Astrocyte of the cerebellum (primary cell): ENCODE results near the gene TMEM50B.

Source experiments
- DNase-seq: peaks from one replicate; pipeline ENCODE4 v3.0.0-alpha.2; 2011; ENCODE audit warnings: low read depth
- H3K4me3 ChIP-seq: 2 replicates; pipeline ENCODE4 v1.5.1; 2011; ENCODE audit warnings: mild to moderate bottlenecking, low read depth, low read length, moderate library complexity
- in situ Hi-C: cut with HindIII; loops from 2 replicates; pipeline ENCODE4 v1.10.0; 2017; ENCODE audit warnings: low sequenced_read_pairs
- TF ChIP-seq, protein P1 (sequence below): IDR thresholded peaks from 2 replicates; pipeline ENCODE4 v1.5.1; 2012; ENCODE audit warnings: low read length, low read depth, moderate library complexity, mild to moderate bottlenecking; ENCODE audit errors: missing control alignments

TMEM50B gene

DNA sequence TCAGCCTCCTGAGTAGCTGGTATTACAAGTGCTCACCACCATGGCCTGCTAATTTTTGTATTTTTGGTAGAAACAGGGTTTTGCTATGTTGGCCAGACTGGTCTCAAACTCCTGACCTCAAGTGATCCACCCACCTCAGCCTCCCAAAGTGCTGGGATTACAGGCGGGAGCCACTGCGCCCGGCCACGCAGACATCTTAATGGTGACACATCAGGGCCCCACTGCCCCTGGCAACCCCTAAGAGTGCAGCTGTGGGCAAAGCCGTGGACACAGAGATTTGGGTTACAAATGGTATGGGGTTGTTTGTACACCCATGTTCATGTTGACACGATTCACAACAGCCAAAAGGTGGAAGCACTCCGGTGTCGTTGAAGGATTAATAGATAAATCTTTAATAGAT is 46.8 kb downstream of the TMEM50B start:
- in situ Hi-C loops = no loop called here
- TF ChIP-seq, protein P1, sequence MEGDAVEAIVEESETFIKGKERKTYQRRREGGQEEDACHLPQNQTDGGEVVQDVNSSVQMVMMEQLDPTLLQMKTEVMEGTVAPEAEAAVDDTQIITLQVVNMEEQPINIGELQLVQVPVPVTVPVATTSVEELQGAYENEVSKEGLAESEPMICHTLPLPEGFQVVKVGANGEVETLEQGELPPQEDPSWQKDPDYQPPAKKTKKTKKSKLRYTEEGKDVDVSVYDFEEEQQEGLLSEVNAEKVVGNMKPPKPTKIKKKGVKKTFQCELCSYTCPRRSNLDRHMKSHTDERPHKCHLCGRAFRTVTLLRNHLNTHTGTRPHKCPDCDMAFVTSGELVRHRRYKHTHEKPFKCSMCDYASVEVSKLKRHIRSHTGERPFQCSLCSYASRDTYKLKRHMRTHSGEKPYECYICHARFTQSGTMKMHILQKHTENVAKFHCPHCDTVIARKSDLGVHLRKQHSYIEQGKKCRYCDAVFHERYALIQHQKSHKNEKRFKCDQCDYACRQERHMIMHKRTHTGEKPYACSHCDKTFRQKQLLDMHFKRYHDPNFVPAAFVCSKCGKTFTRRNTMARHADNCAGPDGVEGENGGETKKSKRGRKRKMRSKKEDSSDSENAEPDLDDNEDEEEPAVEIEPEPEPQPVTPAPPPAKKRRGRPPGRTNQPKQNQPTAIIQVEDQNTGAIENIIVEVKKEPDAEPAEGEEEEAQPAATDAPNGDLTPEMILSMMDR = no peak
- DNase-seq = no peak
- H3K4me3 ChIP-seq = no peak overlapping the region

DNA sequence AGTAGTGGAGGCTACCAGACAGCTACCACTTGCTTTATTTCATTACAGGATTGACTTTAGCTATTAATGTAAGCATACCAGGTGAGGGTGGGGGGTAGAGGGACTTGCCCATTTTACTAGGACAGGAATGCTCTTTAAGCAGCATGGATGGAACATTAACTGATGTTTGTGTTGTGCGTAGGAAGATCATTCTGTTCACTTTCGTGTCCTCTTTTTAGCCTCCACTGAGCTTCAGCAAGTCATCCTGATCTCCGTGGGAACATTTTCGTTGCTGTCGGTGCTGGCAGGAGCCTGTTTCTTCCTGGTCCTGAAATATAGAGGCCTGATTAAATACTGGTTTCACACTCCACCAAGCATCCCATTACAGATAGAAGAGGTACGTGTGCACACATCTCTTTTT is 47.3 kb downstream of the TMEM50B start:
- no peak for DNase-seq
- in situ Hi-C loops = no loop called here
- no peak overlapping the region for H3K4me3 ChIP-seq
- TF ChIP-seq, protein P1 = no peak

DNA sequence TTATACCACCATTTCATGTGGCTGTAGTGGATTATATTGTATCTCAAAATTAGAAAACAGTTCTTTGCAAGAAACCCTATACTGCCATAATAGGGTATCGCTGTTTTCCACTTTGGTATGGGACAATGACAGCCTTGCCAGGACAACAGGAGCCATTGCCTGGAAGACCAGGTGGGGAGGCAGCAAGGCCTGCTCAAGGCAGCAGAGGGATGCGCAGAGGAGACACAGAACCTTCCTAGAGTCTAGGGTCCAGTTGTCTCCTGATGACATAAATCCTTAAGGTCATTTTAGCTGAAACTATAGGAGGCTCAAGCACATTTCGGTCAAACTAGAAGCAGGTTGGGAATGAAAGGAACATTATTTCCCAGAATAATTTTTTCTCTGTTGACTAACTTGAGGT is 48.9 kb downstream of the TMEM50B start:
- in situ Hi-C loops = no loop called here
- DNase-seq = no peak
- H3K4me3 ChIP-seq = no peak overlapping the region
- TF ChIP-seq, protein P1 = no peak

DNA sequence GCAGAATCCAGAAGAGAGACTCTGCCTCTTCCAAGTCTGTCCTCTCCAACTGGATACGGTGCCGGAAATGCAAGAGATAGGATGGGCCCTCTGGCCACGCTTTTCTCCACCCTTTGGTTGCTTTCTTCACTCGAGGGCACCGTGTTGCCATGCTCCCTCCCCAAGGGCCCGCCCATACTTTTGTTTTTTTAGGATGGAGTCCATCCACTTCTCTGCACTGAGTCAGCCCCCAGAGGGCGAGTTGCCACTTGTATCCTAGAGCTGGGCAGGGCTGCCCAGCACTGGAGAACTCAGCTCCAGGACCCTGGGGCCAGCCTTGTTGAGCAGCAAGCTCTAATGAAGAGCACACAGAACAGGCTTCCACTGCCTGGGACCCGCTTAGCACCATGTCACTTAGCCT is 51.1 kb downstream of the TMEM50B start:
- H3K4me3 ChIP-seq = no peak overlapping the region
- TF ChIP-seq, protein P1 = no peak
- DNase-seq = no peak
- in situ Hi-C loops = no loop called here

DNA sequence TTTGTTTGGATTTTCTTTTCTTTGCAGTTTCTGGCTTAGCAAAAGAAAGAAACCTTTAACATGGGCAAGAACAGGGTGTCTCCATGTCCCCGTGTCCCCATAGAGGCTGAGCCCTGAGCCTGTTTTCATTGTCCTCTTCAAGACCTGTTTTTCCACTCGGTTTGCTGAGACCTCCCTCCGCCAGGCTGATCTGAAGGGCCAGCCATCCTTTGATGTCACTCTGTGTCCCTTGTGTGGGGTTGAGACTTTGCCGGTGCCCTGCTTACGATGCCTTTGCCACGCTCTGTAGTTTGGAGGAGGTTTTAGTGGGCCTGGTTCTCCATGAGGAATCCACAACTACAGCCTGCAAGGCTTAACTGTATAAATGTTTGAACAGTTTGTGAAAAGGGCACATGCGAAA is 52.7 kb downstream of the TMEM50B start:
- no peak overlapping the region for H3K4me3 ChIP-seq
- TF ChIP-seq, protein P1 = no peak
- no peak for DNase-seq
- in situ Hi-C loops = no loop called here

DNA sequence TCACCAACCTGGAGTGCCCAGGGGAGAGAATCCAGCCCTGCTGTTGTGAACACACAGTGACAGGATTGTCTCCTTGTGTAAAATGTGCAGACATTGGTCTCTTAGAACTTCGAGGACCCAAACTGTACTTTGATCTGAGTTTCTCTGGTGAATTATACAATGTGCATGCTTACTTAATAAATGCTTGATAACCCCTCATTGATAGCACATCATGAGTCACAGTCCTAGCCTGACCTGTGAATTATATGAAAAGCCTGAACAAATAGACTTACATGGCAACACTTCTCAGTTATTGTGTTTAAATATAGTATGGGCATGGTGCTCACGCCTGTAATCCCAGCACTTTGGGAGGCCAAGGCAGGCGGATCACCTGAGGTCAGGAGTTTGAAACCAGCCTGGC is 53.9 kb downstream of the TMEM50B start:
- TF ChIP-seq, protein P1 = no peak
- in situ Hi-C loops = no loop called here
- H3K4me3 ChIP-seq = no peak overlapping the region
- no peak for DNase-seq

DNA sequence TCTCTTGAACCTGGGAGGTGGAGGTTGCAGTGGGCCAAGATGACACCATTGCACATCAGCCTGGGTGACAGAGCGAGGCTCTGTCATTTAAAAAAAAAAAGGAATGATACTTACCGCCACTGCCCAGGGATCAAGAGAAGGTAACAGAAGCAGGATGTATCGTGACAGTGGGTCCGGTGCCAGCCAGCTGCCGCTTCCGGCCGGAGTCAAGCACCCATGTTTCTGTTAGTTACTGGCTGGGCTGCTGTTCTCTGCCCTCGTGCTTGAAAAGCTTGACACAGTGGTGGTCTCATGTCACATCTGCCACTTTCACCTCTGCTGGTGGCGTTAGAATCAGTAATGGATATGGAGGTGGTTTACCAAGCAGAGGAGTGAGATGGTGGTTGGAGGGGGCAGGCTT is 55.6 kb downstream of the TMEM50B start:
- no peak for DNase-seq
- H3K4me3 ChIP-seq = no peak overlapping the region
- in situ Hi-C loops = no loop called here
- TF ChIP-seq, protein P1 = no peak
